ENCODE measurements around the gene S100PBP. TPM values are rescaled to one million over a fixed set of nuclear protein-coding genes. Genes with fewer than 3 reads are reported as not detected.

S100PBP gene
- total and polyA plus RNA-seq, 2 of the 4 experiments (the other 2 are of a cell fraction) = 13.9 to 20.3 TPM

DNA sequence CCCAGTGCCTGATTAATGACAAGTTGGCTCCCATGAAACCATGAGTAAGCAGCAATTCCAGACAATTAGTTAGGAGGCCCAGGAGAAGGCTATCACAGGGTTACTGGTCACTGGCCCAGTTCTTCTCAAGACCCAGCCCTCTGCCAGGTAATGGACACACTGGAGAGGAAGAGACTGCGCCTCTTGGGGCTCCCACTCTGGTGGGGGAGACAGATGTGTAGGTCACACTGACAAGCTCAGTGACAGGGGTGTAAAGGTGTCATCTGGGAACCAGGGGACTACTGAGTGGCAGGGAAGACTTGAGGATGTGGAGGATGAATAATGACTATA is 73.8 kb downstream of the S100PBP start:
- ChIA-PET POLR2A (ENCODE audit: unreplicated experiment) (no interaction called here), CTCF (interaction anchor here (1.6 kb wide), 1 partner anchor 15 kb away, joined by 4 read pairs; no protein-coding TSS in a partner anchor)
- no TSS peak for BruUV-seq (replicated peaks)
- Histone ChIP-seq H3K4me2 (ENCODE audit: low read depth, low read length) (no peak overlapping the region), H3K14ac (replicated peaks; ENCODE audit: low read depth, low read length) (no peak overlapping the region), H3K4me1 (ENCODE audit: control insufficient read depth, insufficient read depth, low read length) (no peaks in the 10 kb centered on the region; the same call in 1 of the 2 replicates), H4K91ac (ENCODE audit: insufficient read depth, low read depth, low read length) (no peak overlapping the region), H3K23ac (ENCODE audit: low read depth, low read length) (no peak overlapping the region; the same call in 1 of the 2 replicates), H3K9me1 (ENCODE audit: insufficient read depth, low read length) (peaks cover 4% of the 10 kb centered on the region; the same call in 1 of the 2 replicates), H3K9ac (ENCODE audit: low read depth, low read length) (no peak overlapping the region), H3K27ac (ENCODE audit: insufficient read depth, low read length) (no peak overlapping the region), H4K20me1 (ENCODE audit: insufficient read depth, low read length) (peaks cover 3% of the 10 kb centered on the region; the same call in 1 of the 2 replicates), H3K56ac (ENCODE audit: extremely low read depth, insufficient read depth, low read length) (no peak overlapping the region), H3K79me1 (ENCODE audit: low read depth in 1 of 2, low read length in 2 of 2) (no peaks in the 10 kb centered on the region), H2BK20ac (ENCODE audit: low read depth, low read length) (no peak overlapping the region), H2BK15ac (ENCODE audit: low read depth, low read length) (no peak overlapping the region), H3K4me3 (ENCODE audit: insufficient read depth, low read depth, low read length) (no peak overlapping the region), H4K5ac (ENCODE audit: low read depth, low read length) (no peak overlapping the region), H4K8ac (ENCODE audit: low read depth in 2 of 2, low read length in 2 of 2) (no peak overlapping the region), H3K9me3 (ENCODE audit: control insufficient read depth, insufficient read depth, low read length) (peaks cover 2% of the 10 kb centered on the region; the same call in 1 of the 2 replicates), H3K18ac (ENCODE audit: low read depth, low read length) (no peak overlapping the region), H2BK120ac (ENCODE audit: low read depth, low read length) (no peak overlapping the region), H2AFZ (replicated peaks; ENCODE audit: low read length, poor library complexity) (no peak overlapping the region), H2AK5ac (ENCODE audit: low read depth, low read length) (no peak overlapping the region), H3K27me3 (ENCODE audit: control insufficient read depth, insufficient read depth, low read length) (peaks cover 45% of the 10 kb centered on the region), H3K36me3 (ENCODE audit: control insufficient read depth, insufficient read depth, low read length) (no peaks in the 10 kb centered on the region; the same call in 1 of the 2 replicates), H2BK5ac (ENCODE audit: low read depth, low read length, poor library complexity, severe bottlenecking) (no peak overlapping the region), H3K4ac (ENCODE audit: low read depth, low read length) (no peak overlapping the region), H2AK9ac (replicated peaks; ENCODE audit: low read depth, low read length, poor library complexity) (no peak overlapping the region)
- TF ChIP-seq RFX5 (IDR thresholded peaks at IDR 0.05; ENCODE audit: low read depth, low read length) (no peak), FOS (IDR thresholded peaks at IDR 0.05; ENCODE audit: low read depth, low read length) (no peak), MAFK (IDR thresholded peaks at IDR 0.05; ENCODE audit: low read depth, low read length) (no peak), BHLHE40 (IDR thresholded peaks at IDR 0.05; ENCODE audit: low read depth, low read length) (no peak), RCOR1 (IDR thresholded peaks at IDR 0.05; ENCODE audit: insufficient replicate concordance, low read length) (no peak), CEBPB (IDR thresholded peaks at IDR 0.05; ENCODE audit: low read depth, low read length) (no peak), MAZ (IDR thresholded peaks at IDR 0.05; ENCODE audit: borderline replicate concordance, low read depth, low read length) (no peak), RAD21 (IDR thresholded peaks at IDR 0.05; ENCODE audit: low read length) (no peak), CHD1 (IDR thresholded peaks at IDR 0.05; ENCODE audit: low read depth, low read length) (no peak), POLR2A (IDR thresholded peaks at IDR 0.05; ENCODE audit: low read depth, low read length) (no peak)
- TF ChIP-seq, protein P1, sequence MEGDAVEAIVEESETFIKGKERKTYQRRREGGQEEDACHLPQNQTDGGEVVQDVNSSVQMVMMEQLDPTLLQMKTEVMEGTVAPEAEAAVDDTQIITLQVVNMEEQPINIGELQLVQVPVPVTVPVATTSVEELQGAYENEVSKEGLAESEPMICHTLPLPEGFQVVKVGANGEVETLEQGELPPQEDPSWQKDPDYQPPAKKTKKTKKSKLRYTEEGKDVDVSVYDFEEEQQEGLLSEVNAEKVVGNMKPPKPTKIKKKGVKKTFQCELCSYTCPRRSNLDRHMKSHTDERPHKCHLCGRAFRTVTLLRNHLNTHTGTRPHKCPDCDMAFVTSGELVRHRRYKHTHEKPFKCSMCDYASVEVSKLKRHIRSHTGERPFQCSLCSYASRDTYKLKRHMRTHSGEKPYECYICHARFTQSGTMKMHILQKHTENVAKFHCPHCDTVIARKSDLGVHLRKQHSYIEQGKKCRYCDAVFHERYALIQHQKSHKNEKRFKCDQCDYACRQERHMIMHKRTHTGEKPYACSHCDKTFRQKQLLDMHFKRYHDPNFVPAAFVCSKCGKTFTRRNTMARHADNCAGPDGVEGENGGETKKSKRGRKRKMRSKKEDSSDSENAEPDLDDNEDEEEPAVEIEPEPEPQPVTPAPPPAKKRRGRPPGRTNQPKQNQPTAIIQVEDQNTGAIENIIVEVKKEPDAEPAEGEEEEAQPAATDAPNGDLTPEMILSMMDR (conservative IDR thresholded peaks at IDR 0.05; ENCODE audit: low read depth, low read length) = no peak
- WGBS, 2 experiments (ENCODE audit: extremely low coverage in 2 of 2, insufficient read length in 1 of 2) = no CpG with 5 or more reads among the region's 1 CpG
- intact Hi-C loops (cut with micrococcal nuclease) = no loop called here
- dilution Hi-C loops (cut with HindIII; ENCODE audit: low sequenced_read_pairs, unreplicated experiment) = no loop called here
- in situ Hi-C loops (cut with MboI; ENCODE audit: low sequenced_read_pairs) = no loop called here
- DNase-seq (no peak), ATAC-seq (ENCODE audit: low read depth) (no peak)
